ENCODE results near the gene LRRN3.
"Not testable (repeated sequence)": the region's sequence is repeated elsewhere in the genome, so short reads cannot be mapped to it uniquely, and the experiment has no call there.

The LRRN3 gene

GRCh38 chr7:111067682-111068081, 23.2 kb upstream of the LRRN3 start:
- TF ChIP-seq, protein P1, sequence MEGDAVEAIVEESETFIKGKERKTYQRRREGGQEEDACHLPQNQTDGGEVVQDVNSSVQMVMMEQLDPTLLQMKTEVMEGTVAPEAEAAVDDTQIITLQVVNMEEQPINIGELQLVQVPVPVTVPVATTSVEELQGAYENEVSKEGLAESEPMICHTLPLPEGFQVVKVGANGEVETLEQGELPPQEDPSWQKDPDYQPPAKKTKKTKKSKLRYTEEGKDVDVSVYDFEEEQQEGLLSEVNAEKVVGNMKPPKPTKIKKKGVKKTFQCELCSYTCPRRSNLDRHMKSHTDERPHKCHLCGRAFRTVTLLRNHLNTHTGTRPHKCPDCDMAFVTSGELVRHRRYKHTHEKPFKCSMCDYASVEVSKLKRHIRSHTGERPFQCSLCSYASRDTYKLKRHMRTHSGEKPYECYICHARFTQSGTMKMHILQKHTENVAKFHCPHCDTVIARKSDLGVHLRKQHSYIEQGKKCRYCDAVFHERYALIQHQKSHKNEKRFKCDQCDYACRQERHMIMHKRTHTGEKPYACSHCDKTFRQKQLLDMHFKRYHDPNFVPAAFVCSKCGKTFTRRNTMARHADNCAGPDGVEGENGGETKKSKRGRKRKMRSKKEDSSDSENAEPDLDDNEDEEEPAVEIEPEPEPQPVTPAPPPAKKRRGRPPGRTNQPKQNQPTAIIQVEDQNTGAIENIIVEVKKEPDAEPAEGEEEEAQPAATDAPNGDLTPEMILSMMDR (IDR thresholded peaks at IDR 0.05) = no peak
- H3K9ac ChIP-seq = no peak overlapping the region
- H3K36me3 ChIP-seq (ENCODE audit: control insufficient read depth, insufficient read depth, low read length) = no peaks in the 10 kb centered on the region
- H3K4me2 ChIP-seq (ENCODE audit: low read length) = no peak overlapping the region
- no peak overlapping the region for H3K4me3 ChIP-seq (ENCODE audit: low read depth, low read length)
- no peaks in the 10 kb centered on the region for H3K4me1 ChIP-seq
- H3K9me3 ChIP-seq (ENCODE audit: control insufficient read depth, low read length) = no peaks in the 10 kb centered on the region
- H3K27me3 ChIP-seq (ENCODE audit: control insufficient read depth, insufficient read depth, low read length) = no peaks in the 10 kb centered on the region
- no peak overlapping the region for H3K27ac ChIP-seq
- H3K79me2 ChIP-seq = no peaks in the 10 kb centered on the region
- no peak overlapping the region for H2AFZ ChIP-seq

DNA sequence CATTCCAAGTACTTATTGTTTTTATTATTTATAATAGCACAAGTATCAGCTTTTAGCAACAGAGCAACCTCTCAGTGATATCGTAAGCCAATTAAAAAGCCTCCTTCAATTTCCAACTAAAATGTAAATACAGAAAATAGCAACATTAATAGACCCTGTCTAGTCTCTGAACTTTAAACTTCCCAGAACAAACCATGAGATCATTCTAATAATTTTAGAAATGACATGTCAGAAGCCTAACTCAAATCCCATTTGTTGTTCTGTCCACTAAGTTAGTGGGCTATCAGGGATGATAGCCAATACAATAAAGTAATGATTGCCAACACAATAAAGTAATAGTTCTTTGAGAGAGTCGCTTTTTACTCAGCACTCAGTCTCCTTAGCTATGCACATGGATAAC, 22.3 kb upstream of the LRRN3 start:
- no peaks in the 10 kb centered on the region for H3K36me3 ChIP-seq (ENCODE audit: control insufficient read depth, insufficient read depth, low read length)
- no peaks in the 10 kb centered on the region for H3K9me3 ChIP-seq (ENCODE audit: control insufficient read depth, low read length)
- H2AFZ ChIP-seq = no peak overlapping the region
- H3K4me2 ChIP-seq (ENCODE audit: low read length) = no peak overlapping the region
- H3K27ac ChIP-seq = no peak overlapping the region
- no peaks in the 10 kb centered on the region for H3K27me3 ChIP-seq (ENCODE audit: control insufficient read depth, insufficient read depth, low read length)
- no peak overlapping the region for H3K4me3 ChIP-seq (ENCODE audit: low read depth, low read length)
- no peaks in the 10 kb centered on the region for H3K4me1 ChIP-seq
- H3K79me2 ChIP-seq = no peaks in the 10 kb centered on the region
- no peak overlapping the region for H3K9ac ChIP-seq
- TF ChIP-seq, protein P1 (IDR thresholded peaks at IDR 0.05) = no peak

DNA sequence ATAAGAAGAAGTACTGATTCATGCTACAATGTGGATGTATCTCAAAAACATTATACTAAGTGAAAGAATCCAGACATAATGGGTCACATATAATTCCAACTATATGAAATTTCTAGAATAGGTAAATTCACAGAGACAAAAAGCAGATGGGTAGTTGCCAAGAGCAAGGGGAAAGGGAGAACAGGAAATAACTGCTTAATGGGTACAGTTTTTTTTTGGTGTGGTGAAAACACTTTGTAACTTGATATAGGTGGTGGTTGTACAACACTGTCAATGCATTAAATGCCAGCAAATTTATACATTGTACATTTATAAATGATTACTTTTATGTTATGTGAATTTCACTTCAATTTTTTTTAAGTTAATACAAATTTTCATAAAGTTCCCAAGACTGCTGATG, 19.4 kb upstream of the LRRN3 start:
- Histone ChIP-seq H3K79me2 (no peaks in the 10 kb centered on the region), H3K36me3 (ENCODE audit: control insufficient read depth, insufficient read depth, low read length) (no peaks in the 10 kb centered on the region), H3K9me3 (ENCODE audit: control insufficient read depth, low read length) (no peaks in the 10 kb centered on the region), H3K27me3 (ENCODE audit: control insufficient read depth, insufficient read depth, low read length) (no peaks in the 10 kb centered on the region), H3K4me1 (no peaks in the 10 kb centered on the region), H3K4me3 (ENCODE audit: low read depth, low read length) (no peak overlapping the region), H3K9ac (no peak overlapping the region), H2AFZ (no peak overlapping the region), H3K4me2 (ENCODE audit: low read length) (no peak overlapping the region), H3K27ac (no peak overlapping the region)
- TF ChIP-seq, protein P1 (IDR thresholded peaks at IDR 0.05) = no peak

DNA sequence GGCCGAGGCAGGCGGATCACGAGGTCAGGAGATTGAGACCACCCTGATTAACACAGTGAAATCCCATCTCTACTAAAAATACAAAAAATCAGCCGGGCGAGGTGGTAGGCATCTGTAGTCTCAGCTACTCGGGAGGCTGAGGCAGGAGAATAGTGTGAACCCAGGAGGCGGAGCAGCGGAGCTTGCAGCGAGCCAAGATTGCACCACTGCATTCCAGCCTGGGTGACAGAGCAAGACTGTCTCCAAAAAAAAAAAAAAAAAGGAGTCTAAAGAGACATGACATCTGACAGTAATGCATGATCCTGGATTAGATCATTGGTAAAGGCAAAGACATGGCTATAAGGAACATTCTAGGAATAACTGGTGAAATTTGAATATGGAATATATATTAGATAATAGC, 18.3 kb upstream of the LRRN3 start:
- H3K27ac ChIP-seq; H2AFZ ChIP-seq; H3K79me2 ChIP-seq; H3K4me3 ChIP-seq (ENCODE audit: low read depth, low read length); H3K4me2 ChIP-seq (ENCODE audit: low read length); H3K9me3 ChIP-seq (ENCODE audit: control insufficient read depth, low read length); H3K27me3 ChIP-seq (ENCODE audit: control insufficient read depth, insufficient read depth, low read length); H3K4me1 ChIP-seq; H3K9ac ChIP-seq; H3K36me3 ChIP-seq (ENCODE audit: control insufficient read depth, insufficient read depth, low read length): not testable (repeated sequence)

GRCh38 chr7:111074071-111074747, 16.7 kb upstream of the LRRN3 start:
- Histone ChIP-seq H3K9ac (no peak overlapping the region), H3K79me2 (no peaks in the 10 kb centered on the region), H3K9me3 (ENCODE audit: control insufficient read depth, low read length) (no peaks in the 10 kb centered on the region), H3K4me3 (ENCODE audit: low read depth, low read length) (no peak overlapping the region), H3K4me1 (no peaks in the 10 kb centered on the region), H3K4me2 (ENCODE audit: low read length) (no peak overlapping the region), H3K36me3 (ENCODE audit: control insufficient read depth, insufficient read depth, low read length) (no peaks in the 10 kb centered on the region), H3K27ac (no peak overlapping the region), H2AFZ (no peak overlapping the region), H3K27me3 (ENCODE audit: control insufficient read depth, insufficient read depth, low read length) (no peaks in the 10 kb centered on the region)
- TF ChIP-seq, protein P1 (IDR thresholded peaks at IDR 0.05) = no peak
